Osteoblast (primary cell): ENCODE results near the gene TMEM221. TPM values are rescaled to one million over a fixed set of nuclear protein-coding genes. Genes with fewer than 3 reads are reported as not detected.

Experiments
- DNase-seq: peaks from one replicate; pipeline ENCODE4 v3.0.0; 2011; ENCODE audit warnings: low spot score, mixed read lengths; ENCODE audit not compliant: insufficient read length; ENCODE audit errors: missing footprints
- H2AFZ ChIP-seq: 2 replicates; pipeline ENCODE4 v1.6.0; 2011; ENCODE audit warnings: mild to moderate bottlenecking, low read length
- H3K27ac ChIP-seq: 2 replicates; pipeline ENCODE4 v1.5.1; 2011; ENCODE audit warnings: mild to moderate bottlenecking, low read depth, low read length, moderate library complexity
- H3K27me3 ChIP-seq: 2 replicates; pipeline ENCODE4 v1.6.0; 2012; ENCODE audit warnings: mild to moderate bottlenecking, control low read depth, inconsistent platforms, low read length, moderate library complexity; ENCODE audit not compliant: insufficient read depth
- H3K36me3 ChIP-seq: 2 replicates; pipeline ENCODE4 v1.5.1; 2011; ENCODE audit warnings: mild to moderate bottlenecking, low read length, control low read depth, moderate library complexity; ENCODE audit not compliant: insufficient read depth
- H3K4me1 ChIP-seq: 2 replicates; pipeline ENCODE4 v1.5.1; 2011; ENCODE audit warnings: mild to moderate bottlenecking, low read length, control low read depth, moderate library complexity; ENCODE audit not compliant: insufficient read depth
- H3K4me2 ChIP-seq: 2 replicates; pipeline ENCODE4 v1.6.0; 2011; ENCODE audit warnings: mild to moderate bottlenecking, low read length; ENCODE audit not compliant: insufficient read depth
- H3K4me3 ChIP-seq: fragments of 200-600 bp; sonication (generic); 3 replicates; pipeline ENCODE4 v1.5.1; 2012; ENCODE audit warnings: mild to moderate bottlenecking, low read length, inconsistent platforms; ENCODE audit not compliant: insufficient read depth
- H3K79me2 ChIP-seq: 2 replicates; pipeline ENCODE4 v1.6.0; 2012; ENCODE audit warnings: mild to moderate bottlenecking, low read length, control low read depth, inconsistent platforms; ENCODE audit not compliant: insufficient read depth
- H3K9me3 ChIP-seq: 2 replicates; pipeline ENCODE4 v1.5.1; 2011; ENCODE audit warnings: low read depth, low read length, control low read depth
- H4K20me1 ChIP-seq: 2 replicates; pipeline ENCODE4 v1.6.0; 2012; ENCODE audit warnings: mild to moderate bottlenecking, low read length, control low read depth; ENCODE audit not compliant: insufficient read depth
- total RNA-seq: library from RNA; depleted of rRNA; stranded (reverse); fragments of >200 nt; gene quantifications from 2 replicates; pipeline ENCODE4 v1.2.3, GENCODE V29; 2012
- TF ChIP-seq, protein P1 (sequence below): IDR thresholded peaks from 2 replicates; pipeline ENCODE4 v1.5.1; 2011; ENCODE audit warnings: mild to moderate bottlenecking, low read depth, low read length, moderate library complexity; ENCODE audit errors: extremely low read depth

Gene TMEM221
- total RNA-seq, 1 donor, result not detected

- Histone ChIP-seq H3K9me3 (no peaks in the 10 kb centered on the region), H4K20me1 (no peaks in the 10 kb centered on the region), H3K27ac (no peak overlapping the region), H3K4me1 (no peaks in the 10 kb centered on the region), H2AFZ (peak overlapping the region; percentile 15), H3K36me3 (no peaks in the 10 kb centered on the region), H3K27me3 (peaks cover 29% of the 10 kb centered on the region), H3K4me3 (no peak overlapping the region), H3K79me2 (no peaks in the 10 kb centered on the region), H3K4me2 (no peak overlapping the region)
- TF ChIP-seq, protein P1, sequence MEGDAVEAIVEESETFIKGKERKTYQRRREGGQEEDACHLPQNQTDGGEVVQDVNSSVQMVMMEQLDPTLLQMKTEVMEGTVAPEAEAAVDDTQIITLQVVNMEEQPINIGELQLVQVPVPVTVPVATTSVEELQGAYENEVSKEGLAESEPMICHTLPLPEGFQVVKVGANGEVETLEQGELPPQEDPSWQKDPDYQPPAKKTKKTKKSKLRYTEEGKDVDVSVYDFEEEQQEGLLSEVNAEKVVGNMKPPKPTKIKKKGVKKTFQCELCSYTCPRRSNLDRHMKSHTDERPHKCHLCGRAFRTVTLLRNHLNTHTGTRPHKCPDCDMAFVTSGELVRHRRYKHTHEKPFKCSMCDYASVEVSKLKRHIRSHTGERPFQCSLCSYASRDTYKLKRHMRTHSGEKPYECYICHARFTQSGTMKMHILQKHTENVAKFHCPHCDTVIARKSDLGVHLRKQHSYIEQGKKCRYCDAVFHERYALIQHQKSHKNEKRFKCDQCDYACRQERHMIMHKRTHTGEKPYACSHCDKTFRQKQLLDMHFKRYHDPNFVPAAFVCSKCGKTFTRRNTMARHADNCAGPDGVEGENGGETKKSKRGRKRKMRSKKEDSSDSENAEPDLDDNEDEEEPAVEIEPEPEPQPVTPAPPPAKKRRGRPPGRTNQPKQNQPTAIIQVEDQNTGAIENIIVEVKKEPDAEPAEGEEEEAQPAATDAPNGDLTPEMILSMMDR, result no peak
- DNase-seq, result peak; percentile 80
Measured at GRCh38 chr19:17455308-17456123, 7.0 kb upstream of the TMEM221 start.

GRCh38 chr19:17454576-17455071, 6.2 kb upstream of the TMEM221 start:
- peaks cover 33% of the 10 kb centered on the region for H3K27me3 ChIP-seq
- no peaks in the 10 kb centered on the region for H3K9me3 ChIP-seq
- H3K27ac ChIP-seq, result no peak overlapping the region
- no peaks in the 10 kb centered on the region for H4K20me1 ChIP-seq
- no peak overlapping the region for H3K4me3 ChIP-seq
- TF ChIP-seq, protein P1, result no peak
- H3K79me2 ChIP-seq, result no peaks in the 10 kb centered on the region
- H3K4me1 ChIP-seq, result no peaks in the 10 kb centered on the region
- DNase-seq, result peak; percentile 54
- H3K4me2 ChIP-seq, result no peak overlapping the region
- no peaks in the 10 kb centered on the region for H3K36me3 ChIP-seq
- H2AFZ ChIP-seq, result no peak overlapping the region

DNA sequence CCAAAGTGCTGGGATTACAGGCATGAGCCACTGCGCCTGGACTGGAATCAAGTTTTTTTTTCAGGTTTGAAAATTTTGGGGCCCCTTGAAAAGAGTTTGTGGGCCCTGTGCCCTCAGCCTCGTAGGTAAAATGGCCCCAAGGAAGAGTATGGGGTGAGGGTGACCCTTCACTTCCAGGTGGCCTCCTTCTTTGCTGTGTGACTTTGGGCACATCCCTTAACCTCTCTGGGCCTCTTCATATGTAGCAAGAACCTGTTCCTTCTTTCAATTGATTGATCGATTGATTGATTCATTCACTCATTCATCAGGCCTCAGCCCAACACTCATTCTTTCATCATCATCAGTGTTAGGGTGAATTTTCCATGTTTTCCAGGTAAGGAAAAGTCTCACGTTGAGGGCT, 3.4 kb upstream of the TMEM221 start:
- DNase-seq, result peak; percentile 13
- H2AFZ ChIP-seq, result no peak overlapping the region

More for the DNA sequence above, 3.4 kb upstream of the TMEM221 start:
- Histone ChIP-seq H3K27ac (no peak overlapping the region), H4K20me1 (no peaks in the 10 kb centered on the region), H3K9me3 (no peaks in the 10 kb centered on the region), H3K27me3 (peaks cover 34% of the 10 kb centered on the region), H3K4me2 (no peak overlapping the region), H3K79me2 (no peaks in the 10 kb centered on the region), H3K4me1 (no peaks in the 10 kb centered on the region), H3K36me3 (no peaks in the 10 kb centered on the region), H3K4me3 (no peak overlapping the region)
- TF ChIP-seq, protein P1, result no peak
